Transverse colon (tissue), 4 donors: ENCODE data around the gene SEMA4A.

Source experiments
- CTCF ChIP-seq, 5 experiments: fragments of 200-600 bp in 3 of 5; fragments of 450-650 bp in 2 of 5; sonication (generic) in 3 of 5; IDR thresholded peaks; 1 replicate in 2 of 5; 2 replicates in 3 of 5; pipeline ENCODE4 v1.5.1; 2016 to 2017; ENCODE audit warnings: antibody characterized with exemption in 5 of 5, inconsistent platforms in 3 of 5, mild to moderate bottlenecking in 2 of 5, moderate library complexity in 1 of 5
- EP300 ChIP-seq: sonication (generic); formaldehyde crosslinking; IDR thresholded peaks from one replicate; pipeline ENCODE4 v1.6.1; 2017; ENCODE audit warnings: antibody characterized with exemption, low read depth
- POLR2A ChIP-seq: fragments of 450-650 bp; IDR thresholded peaks from one replicate; pipeline ENCODE4 v1.6.1; 2016; ENCODE audit warnings: antibody characterized with exemption, mild to moderate bottlenecking, moderate library complexity
- POLR2AphosphoS5 ChIP-seq, 3 donors: sonication (generic); formaldehyde crosslinking; IDR thresholded peaks; one replicate each; pipeline ENCODE4 v1.6.1; 2016; ENCODE audit warnings: antibody characterized with exemption in 3 of 3

DNA sequence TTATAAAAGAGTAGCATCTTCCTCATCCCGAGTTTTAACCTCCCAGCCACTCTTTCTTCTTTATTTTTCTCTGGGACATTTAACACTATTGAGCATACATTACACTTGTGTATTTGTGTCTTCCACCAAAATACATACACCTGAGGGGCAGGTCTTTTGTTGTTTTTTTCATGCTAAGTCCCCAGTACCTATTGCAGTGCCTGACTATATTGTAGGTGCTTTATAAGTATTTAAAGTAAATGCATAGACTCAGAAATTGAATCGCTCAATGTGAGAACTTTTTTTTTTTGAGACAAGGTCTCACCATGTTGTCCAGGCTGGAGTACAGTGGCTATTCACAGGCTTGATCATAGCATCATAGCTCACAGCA is 7.8 kb upstream of the SEMA4A start:
- no peak for TF ChIP-seq POLR2A
- no peak for TF ChIP-seq EP300
- TF ChIP-seq POLR2AphosphoS5 (IDR thresholded peaks at IDR 0.05): no peak
- no peak for TF ChIP-seq CTCF (IDR thresholded peaks at IDR 0.05)
